GM18858 (cell line): ENCODE measurements around the gene DNPEP.
A peak's percentile ranks its signal among the peaks of the same experiment; 100 is the strongest.
"Not testable (repeated sequence)": the region's sequence is repeated elsewhere in the genome, so short reads cannot be mapped to it uniquely, and the experiment has no call there.

ENCODE experiments used
- ATAC-seq: cut with Tn5 transposase; IDR thresholded peaks from one replicate; pipeline ENCODE4 v1.9.1; 2021; ENCODE audit not compliant: unreplicated experiment

Gene DNPEP

DNA sequence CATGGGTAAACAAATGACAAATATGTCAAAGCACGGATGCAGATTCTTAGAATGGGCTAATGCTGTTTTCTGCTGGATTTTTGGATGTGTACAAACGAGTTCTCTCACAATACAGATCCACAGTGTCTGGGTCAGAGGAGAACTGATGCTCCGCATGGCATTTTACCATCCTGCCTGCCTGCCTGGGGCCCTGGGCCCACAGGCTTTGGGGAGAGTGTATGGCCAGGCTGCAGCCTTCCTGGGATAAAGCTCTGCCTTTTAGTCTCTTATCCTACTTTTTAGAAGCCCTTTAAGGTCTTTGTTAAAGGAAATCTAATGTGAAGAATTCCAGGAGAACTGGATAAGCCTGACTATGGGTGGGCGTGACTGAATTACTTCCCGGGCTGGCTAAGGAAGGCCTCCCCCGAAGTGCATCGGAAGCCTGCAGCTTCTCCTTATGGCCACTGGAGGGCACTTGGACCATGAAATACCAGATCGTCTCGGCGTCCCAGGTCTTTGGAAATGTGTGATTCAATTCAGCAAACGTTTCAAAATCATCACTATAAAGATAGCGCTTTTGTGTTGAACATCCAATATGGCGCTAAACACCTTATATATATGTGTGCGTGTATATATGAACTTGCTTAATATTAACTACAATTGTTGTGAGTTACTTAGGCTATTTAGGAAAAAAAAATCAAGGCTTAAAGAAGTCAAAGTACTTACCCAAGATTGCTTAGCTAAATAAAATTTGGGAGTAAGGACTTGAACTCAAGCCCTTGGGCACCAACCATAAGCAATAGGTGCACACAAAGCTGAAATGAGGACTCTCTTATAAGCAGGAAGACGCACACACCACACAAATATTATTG is 15.2 kb upstream of the DNPEP start:
- ATAC-seq, result peak; percentile 62

DNA sequence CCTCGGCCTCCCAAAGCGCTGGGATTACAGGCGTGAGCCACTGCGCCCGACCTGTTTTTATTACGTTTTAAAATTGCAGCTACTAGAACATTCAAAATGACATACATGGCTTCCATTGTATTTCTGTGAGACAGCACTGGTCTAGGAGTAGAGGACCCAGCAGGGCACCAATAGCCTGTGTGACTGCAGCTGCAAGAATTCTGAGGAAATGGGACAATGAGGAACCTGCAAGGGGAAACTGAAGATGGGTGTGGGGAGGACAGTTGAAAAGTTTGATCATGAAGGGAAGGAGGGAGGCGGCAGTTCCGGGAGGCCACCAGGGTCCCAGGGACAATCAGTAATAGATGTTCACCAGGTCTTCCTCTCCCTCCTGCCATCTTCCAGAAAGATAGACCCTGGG is 13.9 kb upstream of the DNPEP start:
- ATAC-seq, result no peak

DNA sequence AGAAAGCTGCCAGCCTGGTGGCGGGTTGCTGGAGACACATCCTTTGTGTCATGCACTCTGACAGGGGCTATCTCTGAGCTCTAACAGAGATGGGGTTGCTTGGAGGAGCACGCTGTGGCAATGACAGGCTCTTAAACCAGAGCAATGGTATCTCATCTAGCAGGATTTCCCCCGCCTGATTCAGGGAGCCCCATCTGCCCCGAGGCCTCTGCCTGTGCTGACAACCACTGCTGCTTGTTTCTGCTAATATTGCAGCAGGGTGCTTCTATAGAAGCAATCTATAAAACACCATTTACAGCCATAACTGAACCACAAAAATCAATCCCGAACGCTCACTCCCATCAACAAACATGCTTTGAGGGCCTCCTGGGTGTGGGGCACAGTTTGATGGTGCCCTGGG is 12.8 kb upstream of the DNPEP start:
- no peak for ATAC-seq

DNA sequence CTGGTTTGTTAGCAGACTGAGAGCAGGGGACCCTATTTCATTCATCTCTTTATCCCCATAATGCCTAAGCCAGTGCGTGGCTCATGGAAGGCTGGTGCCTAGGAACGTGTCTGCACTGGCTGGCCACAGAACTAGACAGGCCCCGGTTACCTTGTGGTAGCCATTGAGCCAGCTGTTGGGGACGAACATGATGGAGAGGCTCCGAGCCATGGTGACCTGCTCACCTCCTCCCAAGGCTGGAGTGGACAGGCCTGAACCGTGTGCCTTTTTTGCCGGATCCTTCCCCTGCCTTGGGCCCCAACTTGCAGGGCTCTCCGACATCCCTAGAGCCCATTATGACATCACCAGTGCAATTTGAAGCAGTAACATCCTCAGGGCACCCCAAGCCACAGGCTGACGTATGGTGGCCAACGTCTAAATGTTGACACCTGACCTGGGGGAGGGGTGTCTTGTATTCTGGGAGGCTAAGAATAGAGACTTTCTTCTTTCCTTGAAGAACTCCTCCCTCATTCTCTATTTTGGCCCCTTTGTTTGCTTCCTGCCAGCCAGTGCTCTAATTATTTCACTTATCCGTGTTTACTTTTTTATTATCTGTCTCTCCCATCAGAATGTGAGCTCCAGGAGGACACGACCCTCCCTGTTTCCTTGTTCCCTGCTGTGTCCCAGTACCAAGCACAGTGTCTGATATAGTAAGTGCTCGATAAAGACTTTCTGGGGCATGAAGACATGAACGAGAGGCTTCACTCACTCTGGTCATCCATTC is 12.2 kb upstream of the DNPEP start:
- ATAC-seq, result no peak

DNA sequence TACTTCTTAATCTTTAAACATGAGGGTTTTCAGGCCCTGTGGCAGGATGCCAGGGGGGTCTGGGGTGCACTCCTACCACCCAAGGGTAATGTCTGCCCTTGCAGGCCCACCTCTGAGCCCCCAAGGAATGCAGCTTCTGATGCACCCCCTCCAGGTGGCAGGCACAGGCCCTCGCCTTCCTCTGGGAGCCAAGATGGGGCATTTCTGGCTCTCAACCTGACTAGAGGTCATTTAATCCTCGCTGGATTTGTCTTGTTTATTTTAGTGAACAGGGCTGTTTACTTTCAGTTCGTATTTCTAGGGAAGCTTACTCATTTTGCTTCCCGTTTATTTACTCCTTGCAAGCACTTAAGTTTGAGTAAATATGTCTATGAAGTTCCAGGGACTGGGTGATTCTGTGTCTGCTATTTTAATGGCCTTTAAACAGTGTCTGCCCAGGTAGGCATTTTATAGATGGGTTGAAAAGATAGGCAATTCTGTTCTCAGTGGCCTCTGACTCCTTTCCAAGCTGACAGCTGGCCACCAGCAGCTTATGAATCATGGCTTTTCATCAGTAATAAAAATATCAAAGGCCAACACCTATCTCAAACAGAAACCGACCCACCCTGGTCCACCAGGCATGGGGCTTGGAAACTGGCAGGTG is 11.1 kb upstream of the DNPEP start:
- ATAC-seq, result no peak

DNA sequence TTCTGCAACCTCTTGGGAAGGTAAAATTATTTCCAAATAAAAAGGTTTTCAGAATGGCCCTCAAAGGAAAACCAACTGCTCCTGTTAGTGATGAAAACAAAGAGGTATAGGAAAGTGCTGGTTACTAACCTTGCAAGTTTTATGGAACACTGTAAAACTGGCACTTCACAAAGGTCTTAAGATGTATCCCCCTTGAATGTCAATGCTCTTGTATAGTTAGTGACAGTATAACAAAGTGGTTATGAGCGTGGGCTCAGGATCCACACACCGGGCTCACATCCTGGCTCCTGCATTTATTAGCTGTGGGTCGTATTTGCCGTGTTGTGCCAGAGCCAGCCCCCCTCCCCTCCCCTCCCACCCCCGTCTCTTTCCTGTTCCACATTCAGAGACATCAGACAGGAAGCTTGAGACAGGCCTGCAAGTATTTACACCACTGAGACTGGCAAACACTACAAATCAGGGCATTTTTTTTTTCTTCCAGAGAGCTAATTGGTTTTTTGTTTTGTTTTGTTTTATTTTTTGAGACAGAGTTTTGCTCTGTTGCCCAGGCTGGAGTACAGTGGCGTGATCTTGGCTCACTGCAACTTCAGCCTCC is 9.2 kb upstream of the DNPEP start:
- no peak for ATAC-seq

DNA sequence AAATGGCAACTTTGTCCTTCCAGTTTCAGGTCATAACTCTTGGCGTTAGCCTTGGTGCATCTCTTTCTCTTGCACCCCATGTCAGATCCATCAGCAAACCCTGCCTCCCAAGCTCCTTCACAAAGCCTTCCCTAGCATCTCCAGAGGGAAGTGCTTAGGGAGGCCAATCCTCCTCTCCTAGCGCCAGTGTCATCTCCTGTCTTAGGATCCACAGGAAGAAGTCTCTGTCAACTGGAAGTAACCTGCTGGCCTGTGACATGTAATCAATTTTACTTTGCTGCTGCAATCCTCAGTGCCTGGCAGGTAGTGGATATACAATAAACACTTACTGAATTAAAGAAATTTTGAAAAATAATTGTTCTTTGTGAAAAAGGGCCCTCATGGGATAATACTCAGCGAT is 7.9 kb upstream of the DNPEP start:
- ATAC-seq, result no peak

DNA sequence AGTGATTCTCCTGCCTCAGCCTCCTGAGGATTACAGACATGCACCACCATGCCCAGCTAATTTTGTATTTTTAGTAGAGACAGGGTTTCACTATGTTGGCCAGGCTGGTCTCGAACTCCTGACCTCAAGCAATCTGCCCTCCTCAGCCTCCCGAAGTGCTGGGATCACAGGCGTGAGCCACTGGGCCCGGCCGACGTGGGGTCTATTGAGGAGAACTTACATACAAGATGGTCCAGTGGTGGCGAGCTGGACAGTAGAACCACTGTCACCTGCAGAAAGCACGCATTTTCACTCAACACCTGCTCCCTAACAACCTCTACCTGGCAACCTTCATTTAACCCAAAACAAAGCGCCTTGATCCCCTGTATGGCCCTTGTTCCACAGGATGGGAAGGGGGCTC is 7.3 kb upstream of the DNPEP start:
- not testable (repeated sequence) for ATAC-seq

DNA sequence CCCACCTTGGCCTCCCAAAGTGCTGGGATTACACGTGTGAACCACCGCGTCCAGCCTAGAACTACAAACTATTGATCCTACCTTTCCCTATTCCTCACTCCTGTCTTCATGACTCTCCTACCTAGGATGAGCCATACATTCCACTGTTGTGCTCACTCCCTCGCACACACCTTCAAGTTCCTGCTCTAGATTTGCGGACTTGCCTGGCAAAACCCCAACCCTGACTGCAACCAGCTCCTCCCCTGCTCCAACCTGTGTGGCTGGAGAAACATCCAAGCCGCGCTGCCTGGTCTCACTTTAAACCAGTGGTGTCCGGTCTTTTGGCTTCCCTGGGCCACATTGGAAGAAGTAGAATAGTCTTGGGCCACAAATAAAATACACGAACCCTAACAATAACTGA is 5.0 kb upstream of the DNPEP start:
- ATAC-seq, result no peak

DNA sequence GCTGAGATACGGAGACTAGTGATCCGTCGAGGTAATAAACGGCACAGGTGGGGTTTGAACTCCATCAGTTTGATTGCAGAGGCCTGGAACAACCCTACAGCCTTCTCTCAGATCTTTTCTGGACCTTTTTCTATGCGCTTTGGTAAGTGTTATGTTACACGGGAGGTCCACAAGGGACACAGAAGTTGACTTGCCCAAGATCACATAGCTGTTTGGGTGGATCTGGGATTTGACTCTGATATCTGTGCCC is 1.1 kb upstream of the DNPEP start:
- ATAC-seq, result no peak

DNA sequence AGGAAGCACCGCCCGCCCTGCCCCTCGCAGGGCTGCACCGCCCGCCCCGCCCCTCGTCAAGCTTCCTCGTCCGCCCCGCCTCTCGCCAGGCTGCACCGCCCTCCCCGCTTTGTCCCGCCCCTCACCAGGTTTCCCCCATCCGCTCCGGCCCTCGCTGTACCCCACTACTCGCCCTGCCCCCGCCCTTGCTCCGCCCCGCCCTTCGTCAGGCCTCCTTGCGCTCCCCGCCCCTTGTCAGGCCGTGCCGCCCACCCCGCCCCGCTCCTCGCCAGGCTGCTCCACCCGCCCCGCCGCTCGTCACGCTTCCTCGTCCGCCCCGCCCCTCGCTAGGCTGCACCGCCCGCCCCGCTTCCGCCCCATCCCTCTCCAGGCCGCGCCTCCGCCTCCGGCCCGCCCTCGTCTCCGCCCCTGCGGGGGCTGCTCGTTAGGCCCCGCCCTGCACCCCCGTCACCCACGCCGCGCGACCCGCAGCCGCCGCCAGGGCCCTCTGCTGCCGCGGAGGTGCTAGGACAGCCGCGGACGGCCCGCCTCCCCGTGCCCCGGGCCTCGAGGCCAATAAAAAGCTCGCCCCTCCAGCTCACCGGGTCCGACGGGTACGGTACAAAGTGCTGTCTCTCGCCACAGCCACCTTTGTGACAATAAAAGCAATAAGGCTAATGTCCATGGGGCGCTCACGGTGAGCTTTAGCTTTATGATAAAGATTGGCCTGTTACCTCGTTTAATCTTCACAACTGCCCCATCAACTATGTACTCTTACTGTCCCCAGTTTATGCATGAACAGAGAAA is 602 bp upstream of the DNPEP start:
- peak; percentile 67 for ATAC-seq

DNA sequence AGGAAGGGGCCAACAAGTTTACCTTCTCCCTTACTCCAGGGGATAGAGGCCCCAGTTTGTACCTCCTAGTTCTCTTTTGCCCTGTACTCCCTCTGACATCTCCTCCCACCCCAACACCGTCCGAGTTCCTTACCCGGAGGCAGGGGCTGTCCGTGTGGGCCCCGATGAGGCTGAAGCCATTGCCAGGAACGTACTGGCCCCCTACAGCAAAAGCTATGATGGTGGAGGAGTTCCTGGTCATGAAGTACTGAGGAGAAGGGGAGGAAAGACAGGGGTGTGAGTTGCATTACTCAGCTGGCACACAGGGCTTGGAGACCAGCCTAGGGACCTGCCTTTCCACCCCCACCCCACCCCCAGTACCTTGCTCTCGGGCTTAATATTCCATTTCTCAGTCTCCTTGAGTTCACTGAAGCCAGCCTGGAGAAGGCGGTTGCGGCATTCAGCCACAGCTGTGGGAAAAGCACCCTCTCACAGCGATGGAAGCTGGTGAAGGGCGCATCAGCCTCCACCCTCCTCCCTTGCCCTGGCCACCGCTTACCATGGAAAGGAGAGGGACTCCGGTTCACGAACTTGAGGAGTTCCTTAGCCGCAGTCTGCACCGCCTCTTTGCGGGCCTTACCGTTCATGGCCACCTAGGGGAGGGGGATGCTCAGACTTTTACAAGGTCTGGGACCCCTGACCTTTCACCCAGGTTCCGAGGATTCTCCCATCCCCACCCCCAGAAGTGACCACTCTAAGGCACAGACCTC is 1.0 kb downstream of the DNPEP start:
- ATAC-seq, result no peak

DNA sequence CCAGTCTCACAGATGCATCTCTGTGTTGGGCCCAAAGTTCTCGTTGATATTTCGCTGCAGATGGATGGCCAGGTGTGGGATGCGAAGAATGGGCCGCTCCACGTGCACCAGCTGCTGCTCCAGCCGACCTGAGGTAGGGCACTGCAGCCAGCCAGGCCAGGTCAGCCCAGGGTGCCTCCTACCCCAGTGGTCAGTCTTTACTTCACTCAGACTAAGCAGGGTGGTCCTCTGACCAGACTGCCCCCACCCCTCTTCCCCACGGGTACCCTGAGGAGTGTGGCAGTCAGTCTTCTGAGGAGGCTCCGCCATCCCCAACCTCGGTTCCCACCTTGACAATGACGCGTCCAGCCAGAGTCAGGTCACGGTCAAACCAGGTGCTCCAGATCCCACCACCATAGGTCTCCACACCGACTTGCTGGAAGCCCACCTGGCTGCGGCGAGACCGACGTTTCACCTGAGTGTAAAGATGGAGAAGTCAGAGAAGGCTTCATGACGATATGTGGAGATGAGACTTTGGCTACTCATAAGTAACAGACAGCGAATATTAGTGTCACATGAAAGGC is 1.7 kb downstream of the DNPEP start:
- ATAC-seq, result no peak

DNA sequence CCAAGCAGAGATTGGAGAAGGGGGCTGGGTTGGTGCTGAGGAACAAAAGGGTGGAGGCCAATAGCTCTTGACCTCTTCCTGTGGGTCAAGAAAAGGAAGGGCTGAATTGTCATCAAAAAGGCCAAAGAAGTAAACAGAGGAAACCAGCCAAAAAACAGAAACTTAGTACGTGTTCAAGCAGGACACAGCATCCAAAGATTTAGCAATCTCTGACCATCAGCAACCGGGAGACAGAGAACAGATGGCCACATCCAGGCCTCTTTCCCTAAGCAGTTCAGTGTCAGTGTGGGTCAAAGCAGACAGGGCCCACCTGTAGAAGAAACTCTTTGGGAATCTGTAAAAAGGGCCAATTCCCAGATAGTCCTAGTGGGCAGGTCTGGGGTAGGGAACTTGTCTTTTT is 2.9 kb downstream of the DNPEP start:
- no peak for ATAC-seq

DNA sequence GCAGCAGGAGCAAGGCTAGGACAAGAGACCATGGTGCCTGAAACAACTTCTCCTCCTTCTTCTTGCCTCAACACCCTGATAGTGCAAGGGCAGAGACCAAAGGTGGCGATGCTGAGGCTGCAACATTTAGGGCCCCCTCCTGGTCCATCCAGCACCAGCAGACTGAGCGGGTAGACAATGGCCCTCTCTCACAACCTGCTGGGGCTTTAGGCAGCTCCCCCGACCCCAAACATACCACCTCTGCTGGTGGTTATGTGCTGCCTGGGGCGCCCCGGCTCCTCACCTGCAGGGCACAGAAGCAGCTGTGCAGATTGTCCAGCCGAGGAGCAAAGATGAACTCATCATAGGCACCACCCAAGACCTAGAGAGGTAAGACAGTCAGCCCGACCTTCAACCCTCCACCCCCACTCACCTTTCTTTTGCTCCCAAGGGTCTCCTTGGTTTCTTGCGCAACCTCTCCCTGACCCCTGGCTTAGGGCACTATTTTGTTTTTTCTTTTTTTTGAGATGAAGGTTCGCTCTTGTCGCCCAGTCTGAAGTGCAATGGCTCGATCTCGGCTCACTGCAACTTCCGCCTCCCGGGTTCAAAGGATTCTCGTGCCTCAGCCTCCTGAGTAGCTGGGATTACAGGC is 3.5 kb downstream of the DNPEP start:
- no peak for ATAC-seq

DNA sequence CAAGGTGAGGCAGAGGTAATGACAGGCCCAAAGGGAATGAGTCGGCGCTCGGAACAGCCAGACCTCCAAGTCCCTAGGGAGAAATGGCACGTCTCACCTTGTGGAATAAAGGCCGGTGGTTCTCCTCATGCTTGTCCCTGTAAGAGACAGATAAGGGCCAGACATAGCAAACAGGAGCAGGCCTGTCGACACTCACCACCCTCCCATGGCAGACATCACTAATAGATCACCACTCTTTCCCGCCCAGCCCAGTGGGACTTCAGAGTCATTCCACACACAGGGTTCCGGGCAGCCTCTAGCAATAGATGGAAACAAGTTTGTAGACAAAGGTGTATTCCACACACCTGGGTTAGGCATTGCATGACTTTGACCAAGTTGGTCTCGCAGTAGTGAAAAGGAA is 6.3 kb downstream of the DNPEP start:
- no peak for ATAC-seq

DNA sequence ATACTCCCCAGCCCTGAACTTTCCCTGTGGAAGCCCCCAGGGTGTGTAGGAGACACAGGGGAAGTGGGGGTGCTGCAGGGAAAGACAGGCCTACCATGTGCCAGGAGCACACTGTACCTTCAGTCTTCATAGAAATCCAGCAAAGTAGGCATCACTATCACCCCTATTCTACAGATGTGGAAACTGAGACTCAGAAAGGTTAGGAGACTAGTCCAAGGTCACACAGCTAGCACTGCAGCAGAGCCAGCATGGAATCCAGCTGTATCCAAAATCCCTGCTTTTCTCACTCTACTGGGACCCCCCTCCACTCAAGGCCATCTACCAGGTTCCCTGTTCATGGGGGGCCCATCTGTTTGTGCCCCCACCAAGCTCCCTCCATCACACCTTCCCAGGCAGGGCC is 6.8 kb downstream of the DNPEP start:
- no peak for ATAC-seq

DNA sequence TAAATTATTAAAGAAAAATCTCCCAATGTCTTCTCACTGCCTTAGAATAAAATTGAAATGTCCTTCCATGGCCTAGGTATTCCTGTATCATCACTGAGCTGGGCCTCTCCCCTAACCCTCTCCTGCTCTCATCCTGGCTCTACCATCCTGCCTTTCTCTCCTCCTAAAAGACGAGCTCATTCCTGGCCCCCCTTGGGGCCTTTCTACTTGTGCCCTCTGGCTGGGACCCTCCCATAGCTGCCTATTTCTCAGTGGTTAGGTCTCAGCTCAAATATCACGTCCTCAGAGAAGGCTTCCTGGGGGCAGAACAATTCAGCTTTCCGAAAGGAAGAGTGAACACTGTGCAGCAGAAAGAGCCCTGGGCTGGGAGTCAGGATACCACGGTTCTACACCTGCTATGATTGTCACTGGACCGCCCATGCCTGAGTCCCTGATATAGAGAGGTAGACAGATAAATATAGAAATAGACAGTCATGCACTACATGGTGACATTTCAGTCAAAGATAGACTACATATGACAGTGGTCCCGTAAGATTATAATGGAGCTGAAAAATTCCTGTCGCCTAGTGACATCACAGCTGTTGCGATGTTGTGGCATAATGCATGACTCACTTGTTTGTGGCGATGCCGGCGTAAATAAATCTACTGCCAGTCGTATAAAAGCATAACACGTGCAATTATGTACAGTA is 9.4 kb downstream of the DNPEP start:
- no peak for ATAC-seq

DNA sequence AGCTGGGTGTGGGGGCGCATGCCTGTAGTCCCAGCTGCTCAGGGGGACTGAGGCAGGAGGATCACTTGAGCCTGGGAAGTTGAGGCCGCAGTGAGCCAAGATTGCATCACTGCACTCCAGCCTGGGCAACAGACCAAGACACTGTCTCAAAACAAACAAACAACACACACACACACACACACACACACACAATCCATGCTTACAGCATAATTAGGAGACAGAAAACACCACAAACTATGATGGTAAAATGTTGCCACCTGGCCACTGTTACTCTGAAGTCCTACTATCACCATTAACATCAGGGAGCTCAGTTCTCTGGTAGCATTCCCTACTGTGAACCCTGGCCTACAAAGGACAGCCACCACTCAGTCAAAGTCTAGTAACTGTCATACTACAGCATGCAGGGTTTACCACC is 18.3 kb downstream of the DNPEP start:
- ATAC-seq, result no peak
